ENCODE results near the gene NBDY.
"Not testable (repeated sequence)": the region's sequence is repeated elsewhere in the genome, so short reads cannot be mapped to it uniquely, and the experiment has no call there.

The NBDY gene

DNA sequence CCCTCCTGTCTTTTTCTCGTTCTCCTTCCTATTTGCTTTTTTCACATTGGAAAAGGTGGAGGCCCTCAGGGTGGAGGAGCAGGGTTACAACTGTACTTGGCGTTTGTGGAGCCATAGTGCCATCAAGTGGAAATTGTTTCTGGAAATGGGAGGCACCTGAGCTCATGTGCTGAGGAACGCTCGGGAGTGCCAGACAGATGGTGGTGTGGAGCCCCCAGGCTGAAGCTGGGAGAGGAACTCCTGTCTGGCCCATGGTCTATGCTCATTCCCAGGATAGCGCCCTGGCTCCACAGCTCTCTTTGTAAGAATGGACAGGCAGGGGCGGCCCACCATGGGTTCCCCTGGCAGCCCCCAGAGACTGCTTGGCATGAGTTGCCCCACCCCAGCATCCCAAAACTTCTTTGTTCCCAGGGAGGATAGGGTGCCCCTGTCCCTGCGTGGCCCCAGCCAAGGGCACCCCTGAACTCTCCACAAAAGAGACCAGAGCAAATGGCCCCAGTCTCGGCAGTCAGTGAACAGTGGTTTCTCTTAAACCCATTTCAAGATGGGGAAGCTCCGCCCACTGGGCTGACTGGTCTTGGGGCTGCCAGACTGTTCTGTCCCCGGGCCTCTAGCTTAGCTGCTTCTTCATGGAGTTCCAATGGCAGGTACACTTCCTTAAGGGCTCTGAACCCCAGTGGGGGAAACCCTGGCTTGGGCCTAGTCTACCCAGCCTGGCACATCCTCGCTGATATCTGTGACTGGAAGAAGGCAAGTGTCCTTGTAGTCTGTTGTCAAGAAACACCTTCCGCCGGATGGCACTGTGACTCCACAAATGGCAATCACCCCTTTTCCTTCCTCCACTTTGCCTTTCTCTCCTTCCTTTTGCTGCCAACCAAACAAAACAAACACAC lies 70.1 kb downstream of the NBDY start:
- DNase-seq (ENCODE audit: insufficient read length, low spot score), result no peak
- FAIRE-seq, result no peak

DNA sequence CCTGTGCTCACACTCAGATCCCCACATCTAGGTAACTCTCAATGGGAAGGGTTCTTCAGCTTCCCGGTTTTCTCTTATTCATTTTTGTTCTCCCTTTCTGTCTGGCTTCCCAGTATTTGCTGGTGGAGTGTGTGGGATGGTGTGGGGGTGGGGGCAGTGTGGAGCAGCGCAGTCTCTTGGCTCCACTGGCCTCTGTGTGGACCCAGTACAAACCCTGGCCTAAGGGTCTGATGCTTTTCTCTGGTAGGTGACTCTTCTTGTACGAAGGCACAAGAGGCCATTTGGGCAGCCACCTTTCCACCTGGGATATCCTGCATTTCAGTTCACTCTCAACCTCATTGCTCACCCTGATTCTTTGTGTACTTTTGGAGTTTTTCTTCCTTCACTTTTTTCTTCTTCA lies 71.3 kb downstream of the NBDY start:
- FAIRE-seq (no peak), DNase-seq (ENCODE audit: insufficient read length, low spot score) (no peak)

DNA sequence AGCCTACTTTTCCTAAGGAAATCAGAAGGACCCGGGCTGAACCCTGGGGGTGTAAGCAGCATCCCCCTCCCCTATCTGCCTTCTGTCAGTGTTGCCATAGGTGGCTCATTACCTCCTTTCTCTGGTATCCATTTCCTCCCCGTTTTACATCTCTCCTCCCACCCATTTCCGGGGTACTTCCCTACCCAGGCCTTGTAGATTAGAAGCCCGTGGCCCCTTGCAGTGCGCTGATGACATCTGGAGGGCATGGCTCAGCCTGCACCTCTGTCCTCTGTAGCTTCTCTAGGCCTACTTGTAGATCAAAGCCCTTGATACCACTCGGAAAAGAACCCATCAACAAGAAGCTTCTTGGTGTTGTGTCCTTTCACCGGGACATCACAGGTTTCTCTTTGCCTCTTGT lies 71.8 kb downstream of the NBDY start:
- FAIRE-seq, result no peak

DNA sequence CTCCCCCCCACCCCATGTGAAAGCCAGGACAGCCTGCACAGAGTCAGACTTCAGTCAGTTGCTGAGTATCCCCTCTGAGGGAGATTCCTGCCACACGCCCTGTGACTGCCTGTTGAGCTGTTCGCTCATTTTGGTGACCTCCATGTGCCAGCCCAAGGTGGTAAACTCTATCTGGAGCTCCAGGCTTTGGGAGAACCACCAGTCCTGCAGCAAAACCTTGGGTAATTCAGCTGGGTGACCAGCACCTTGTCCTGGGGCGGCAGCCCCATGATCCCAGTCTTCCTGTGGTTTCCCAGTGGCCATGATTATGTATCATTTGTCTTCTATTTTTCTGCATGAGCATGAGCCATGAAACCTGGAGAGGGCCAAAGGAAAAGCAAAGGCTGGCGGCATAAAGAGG lies 73.4 kb downstream of the NBDY start:
- FAIRE-seq, result no peak
- no peak for DNase-seq (ENCODE audit: insufficient read length, low spot score)

More for the DNA sequence above, 71.8 kb downstream of the NBDY start:
- no peak for DNase-seq (ENCODE audit: insufficient read length, low spot score)

DNA sequence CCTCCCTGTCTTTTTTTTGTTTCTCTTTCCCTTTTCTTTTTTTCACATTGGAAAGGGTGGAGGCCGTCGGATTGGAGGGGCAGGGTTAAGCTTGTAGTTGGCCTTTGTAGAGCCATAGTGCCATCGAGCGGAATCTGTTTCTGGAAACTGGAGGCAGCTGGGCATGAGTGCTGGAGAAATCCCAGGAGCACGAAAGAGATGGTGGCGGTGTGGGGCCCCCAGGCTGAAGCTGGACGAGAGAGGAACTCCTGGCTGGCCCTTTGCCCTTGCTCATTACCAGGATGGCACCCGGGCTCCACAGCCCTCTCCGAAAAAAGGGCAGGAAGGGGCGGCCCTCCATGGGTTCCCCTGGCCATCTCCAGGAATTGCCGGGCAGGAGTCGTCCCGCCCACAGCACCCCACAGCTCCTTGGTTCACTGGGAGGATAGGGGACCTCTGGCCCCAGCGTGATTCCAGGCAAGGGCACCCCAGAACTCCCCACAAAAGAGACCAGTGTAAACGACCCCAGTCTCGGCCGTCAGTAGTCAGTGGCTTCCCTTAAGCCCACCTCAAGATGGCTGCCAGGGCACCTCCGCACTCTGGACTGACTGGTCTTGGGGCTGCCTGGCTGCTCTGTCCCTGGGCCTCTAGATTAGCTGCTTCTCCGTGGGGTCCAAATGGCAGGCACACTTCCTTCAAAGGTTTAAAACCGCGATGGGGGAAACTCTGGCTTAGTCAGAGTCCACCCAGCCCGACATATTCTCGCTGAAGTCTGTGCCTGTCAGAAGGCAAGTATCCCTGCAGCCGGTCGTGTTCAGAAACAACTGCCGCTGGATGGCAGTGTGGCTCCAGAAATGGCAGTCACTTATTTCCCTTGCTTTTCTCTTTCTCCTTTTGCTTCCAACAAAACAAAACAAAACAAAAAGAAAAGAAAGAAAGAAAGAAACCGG lies 74.1 kb downstream of the NBDY start:
- FAIRE-seq (no peak), DNase-seq (ENCODE audit: insufficient read length, low spot score) (no peak)

DNA sequence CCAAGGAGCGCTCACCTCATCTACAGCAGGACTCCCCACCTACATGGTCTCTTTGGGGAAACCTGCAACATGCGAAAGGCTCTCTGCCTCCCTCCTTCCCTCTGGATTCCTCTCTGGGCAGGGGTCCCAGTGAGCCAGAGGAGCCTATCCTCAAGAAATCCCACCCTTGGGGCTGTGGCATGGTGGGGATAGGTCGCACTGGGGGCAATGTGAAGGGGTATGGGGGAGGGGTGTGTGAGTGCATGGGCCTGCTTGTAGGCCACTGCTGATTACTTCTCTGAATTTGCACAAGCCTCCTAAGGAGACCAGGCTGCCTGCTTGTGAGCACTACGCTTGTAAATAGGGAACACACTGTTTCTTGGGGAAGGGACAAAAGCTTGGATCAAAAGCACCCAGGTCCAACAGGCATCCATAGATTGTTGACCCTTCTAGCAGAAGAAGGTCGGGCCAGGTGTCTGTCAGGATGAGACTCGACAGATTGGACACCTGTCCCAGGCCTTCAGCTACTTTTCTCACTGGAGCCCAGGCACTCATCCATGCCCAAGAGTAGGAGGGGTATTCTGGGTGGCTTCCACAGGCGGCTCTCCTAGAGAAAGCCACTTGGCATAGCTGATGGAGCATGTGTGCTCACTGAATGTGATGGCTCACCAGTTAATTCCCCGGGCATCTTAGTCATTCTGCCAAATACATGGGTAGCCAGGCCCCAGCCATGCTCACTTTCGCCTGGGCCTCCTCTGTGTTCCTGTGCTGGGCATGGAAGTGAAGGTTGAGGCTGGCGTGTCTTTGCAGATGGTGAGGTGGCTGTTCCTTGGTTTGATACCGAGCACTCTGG lies 75.0 kb downstream of the NBDY start:
- DNase-seq (ENCODE audit: insufficient read length, low spot score) (no peak), FAIRE-seq (no peak)

DNA sequence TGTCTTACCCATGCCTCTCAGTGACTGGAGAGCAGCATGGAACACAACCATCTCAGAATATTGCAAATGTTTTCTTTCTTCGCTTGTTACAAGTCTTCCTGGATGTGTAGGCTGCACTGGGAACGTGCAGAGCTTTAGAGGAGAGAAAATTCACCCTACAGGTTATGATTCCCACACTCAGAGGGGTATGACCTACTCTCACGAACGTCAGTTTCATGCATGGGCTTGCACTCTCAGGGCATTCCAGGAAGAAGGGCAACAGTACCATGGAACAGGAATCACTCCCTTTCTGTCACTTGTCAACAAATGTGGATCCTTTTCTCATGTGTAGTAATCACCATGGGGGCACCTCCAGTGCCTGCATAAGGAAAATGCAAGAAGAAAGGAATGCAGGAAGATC lies 75.8 kb downstream of the NBDY start:
- no peak for DNase-seq (ENCODE audit: insufficient read length, low spot score)
- no peak for FAIRE-seq

DNA sequence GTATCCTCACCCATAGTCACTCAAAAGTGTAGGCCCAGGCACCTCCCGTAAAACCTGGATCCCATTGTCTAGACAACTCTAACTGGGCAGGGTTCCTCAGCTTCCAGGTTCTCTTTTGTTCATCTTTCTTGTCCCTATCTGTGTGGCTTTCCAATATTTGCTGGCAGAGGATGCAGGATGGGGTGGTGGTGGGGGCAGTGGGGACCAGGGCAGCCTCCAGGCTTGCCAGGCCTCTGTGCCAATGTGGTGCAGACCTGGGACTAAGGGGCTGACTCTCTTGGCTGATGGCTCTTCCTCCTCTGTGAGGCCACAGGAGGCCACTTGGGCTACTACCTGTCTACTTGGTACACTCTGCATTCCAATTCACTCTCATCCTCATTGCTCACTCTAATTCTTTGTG lies 76.4 kb downstream of the NBDY start:
- DNase-seq (ENCODE audit: insufficient read length, low spot score) (no peak), FAIRE-seq (no peak)

DNA sequence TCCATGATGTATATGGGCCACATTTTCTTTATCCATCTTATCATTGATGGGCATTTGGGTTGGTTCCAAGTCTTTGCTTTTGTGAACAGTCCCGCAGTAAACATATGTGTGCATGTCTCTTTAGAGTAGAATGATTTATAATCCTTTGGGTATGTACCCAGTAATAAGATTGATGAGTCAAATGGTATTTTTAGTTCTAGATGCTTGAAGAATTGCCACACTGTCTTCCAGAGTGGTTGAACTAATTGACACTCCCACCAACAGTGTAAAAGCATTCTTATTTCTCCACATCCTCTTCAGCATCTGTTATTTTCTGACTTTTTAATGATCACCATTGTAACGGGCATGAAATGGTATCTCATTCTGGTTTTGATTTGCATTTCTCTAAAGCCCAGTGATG lies 77.1 kb downstream of the NBDY start:
- FAIRE-seq; DNase-seq (ENCODE audit: insufficient read length, low spot score): not testable (repeated sequence)

DNA sequence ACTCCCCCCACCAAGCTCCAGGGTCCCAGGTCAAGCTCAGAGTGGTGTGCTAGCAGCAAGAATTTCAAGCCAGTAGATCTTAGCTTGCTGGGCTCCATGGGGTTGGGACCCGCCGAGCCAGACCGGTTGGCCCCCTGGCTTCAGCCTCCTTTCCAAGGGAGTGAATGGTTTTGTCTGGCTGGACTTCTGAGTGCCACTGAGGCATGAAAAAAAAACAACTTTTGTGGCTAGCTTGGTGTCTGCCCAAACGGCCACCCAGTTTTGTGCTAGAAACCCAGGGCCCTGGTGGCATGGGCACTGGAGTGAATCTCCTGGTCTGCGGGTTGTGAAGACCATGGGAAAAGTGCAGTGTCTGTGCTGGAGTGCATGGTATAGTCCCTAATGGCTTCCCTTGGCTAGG lies 82.6 kb downstream of the NBDY start:
- DNase-seq (ENCODE audit: insufficient read length, low spot score) (no peak), FAIRE-seq (no peak)

DNA sequence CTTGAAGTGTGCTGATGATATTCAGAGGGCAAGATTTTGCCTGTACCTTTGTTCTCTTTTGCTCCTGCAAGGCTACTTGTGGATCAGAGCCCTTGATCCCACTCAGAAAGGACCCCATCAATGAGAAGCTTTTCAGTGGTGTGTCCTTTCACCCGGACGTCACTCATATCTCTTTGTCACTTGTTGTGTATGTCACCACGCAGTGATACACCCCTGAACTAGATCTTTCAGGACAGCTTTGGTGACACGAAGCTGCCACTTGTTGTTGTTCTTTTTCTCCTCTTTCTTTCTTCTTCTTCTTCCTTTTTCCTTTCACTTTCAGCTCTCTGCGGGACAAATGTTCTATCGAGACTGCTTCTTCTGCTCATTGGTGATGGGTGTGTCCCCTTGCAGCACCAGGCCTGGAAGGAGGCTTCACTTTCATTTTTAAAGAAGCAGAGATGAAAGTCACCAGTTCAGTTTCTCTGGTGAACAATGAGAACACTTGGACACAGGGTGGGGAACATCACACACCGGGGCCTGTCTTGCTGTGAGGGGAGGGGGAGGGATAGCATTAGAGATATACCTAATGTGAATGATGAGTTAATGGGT lies 83.6 kb downstream of the NBDY start:
- FAIRE-seq (no peak), DNase-seq (ENCODE audit: insufficient read length, low spot score) (no peak)

DNA sequence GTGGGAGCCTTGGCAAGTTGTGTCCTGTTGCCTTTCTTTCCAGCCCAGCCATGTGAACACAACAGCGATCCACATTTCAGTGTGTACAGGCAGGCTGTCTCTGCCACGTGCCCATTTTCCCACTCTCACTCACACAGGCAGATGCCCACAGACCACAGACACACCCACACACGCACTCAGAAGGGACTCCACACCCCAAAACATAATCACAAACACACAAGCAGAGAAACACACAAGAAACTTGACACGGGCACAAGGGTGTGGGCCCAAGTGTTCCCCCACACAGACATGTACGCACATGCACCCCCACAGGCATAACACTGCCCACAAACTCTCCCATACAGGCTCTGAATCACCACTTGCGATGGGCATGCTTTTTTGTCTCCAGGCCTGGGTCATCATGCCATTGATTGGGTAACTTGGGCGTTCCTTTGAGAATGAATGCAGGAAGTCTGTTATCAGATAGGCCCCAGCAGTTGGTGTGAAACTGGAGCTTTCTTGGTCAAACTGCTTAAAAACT lies 84.3 kb downstream of the NBDY start:
- no peak for DNase-seq (ENCODE audit: insufficient read length, low spot score)
- FAIRE-seq, result no peak

DNA sequence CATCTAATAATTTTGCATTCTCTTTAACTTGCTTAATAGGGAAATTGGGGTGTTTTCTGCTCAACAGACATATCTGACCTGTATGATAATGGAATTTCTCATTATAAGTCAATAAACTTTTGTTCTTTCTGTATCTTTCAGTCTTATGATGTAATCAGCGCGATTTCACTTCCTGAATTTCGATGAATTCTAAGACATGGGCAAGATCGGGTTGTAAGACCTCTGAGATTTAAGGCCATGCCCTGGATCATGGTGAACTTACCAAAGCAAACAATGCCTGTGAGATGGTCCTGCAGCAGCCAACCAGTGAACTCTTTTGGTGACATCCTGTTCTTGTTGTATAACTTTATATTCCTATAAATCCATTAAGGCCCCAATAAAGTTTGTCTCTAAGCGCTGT lies 88.1 kb downstream of the NBDY start:
- FAIRE-seq (no peak), DNase-seq (ENCODE audit: insufficient read length, low spot score) (no peak)

DNA sequence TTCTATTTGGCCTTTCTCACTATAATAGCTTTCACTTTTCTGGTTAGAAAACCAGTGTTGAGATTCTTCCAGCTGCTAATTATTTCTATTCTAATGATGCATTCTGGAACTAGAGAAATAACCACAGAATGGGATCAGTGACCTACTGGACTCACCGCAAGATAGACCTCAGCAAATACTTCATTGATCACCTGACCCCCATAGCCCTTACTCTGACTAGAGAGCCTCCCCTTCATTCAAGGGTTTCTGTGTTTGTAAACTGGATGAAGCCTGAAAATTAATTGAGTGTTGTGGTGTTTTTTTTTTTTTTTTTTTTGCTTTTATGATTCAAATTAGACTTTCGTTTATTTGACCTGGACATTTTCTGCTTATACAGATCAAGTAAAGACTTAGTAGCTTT lies 97.0 kb downstream of the NBDY start:
- DNase-seq (ENCODE audit: insufficient read length, low spot score) (no peak), FAIRE-seq (no peak)

DNA sequence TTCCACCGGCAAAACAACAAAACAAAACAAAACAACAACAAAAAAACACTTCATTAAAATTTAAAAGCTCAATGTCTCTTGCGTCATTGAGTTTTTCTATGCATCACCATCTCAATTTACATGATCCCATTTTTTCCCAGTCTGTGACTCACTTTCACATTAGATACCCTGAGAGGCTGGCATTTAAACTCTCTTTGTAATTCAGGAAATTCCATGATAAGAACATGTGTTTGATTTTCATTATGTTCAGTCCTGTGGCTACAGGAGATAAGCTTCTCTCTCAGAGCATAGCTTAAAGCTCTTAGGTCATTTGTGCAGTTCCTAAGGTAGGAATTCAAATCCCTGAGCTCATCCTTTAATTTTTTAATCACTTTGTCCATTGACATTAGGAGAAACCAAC lies 104.6 kb downstream of the NBDY start:
- no peak for FAIRE-seq

DNA sequence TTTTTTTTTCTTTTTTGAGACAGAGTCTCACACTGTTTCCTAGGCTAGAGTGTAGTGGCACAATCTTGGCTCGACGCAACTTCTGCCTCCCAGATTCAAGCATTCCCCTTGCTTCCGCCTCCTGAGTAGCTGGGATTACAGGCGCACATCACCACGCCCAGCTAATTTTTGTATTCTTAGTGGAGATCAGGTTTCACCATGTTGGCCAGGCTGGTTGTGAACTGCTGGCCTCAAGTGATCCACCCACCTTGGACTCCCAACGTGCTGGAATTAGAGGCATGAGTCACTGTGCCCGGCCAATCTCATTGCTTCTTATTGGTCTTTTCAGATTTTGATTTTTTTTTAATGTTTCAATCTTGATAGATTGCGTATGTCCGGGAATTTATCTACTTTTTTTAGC lies 124.4 kb downstream of the NBDY start:
- no peak for FAIRE-seq
- DNase-seq (ENCODE audit: insufficient read length, low spot score), result no peak

More for the DNA sequence above, 104.6 kb downstream of the NBDY start:
- no peak for DNase-seq (ENCODE audit: insufficient read length, low spot score)

DNA sequence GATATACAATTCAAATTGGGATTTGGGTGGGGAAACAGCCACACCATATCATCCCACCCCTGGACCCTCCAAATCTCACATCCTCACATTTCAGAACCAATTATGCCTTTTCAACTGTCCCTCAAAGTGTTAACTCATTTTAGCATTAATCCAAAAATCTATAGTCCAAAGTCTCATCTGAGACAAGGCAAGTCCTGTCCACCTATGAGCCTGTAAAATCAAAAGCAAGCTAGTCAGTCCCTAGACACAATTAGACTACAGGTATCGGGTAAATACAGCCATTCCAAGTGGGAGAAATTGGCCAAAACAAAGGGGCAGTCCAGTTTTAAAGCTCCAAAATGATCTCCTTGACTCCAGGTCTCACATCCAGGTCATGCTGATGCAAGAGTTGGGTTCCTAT lies 128.0 kb downstream of the NBDY start:
- DNase-seq (ENCODE audit: insufficient read length, low spot score), result no peak
- no peak for FAIRE-seq

DNA sequence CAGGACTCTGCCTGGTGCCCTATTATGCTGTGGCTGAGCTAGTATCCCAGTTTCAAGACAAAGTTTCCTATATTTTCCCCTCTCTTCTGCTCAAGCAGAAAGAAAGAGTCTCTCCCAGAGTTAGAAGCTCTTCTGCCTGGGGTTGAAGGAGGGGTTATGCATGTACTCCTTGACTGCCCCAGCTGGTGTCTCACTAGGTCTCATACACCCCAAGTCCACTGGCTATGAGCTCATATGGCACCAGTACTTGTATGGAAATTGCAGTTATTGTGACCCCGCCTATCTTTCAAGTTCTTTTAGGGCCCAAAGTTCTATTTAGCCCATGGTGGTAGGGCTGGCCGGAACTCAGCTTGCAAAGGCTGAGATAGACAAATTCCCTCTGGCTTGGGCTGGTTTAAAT lies 131.8 kb downstream of the NBDY start:
- FAIRE-seq (no peak), DNase-seq (ENCODE audit: insufficient read length, low spot score) (no peak)

All from HTR-8/SVneo (cell line).